ENCODE data around the gene CST5.

DNA sequence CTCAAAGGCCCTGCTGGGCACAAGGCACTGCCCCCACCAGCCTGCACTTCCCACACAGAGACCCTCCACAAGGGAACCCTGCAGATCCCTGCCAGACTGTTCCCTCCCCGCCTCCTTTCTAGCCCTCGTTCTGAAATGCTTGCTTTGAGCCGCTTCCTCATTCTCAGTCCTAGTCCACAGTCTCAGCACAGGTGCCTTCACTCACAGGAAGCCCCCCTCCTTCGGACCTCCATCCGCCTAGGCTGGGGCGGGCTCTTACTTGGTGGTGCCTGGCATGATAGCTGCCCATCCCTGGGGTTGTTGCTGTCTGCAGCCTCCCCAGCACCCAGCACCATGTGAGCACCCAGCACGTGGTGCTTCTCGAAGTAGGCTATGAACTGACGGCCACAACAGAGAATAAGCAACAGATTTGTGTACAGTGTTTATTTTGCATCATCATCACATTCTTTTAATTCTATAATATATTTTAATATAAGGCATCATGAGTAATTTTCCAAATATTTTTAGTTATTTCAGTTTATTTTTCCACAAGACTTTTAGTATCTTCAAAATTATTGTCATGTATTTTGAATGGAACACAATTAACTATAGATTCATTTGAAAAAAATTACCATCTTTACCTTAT is 12.3 kb downstream of the CST5 start:
- TF ChIP-seq CTCF (IDR thresholded peaks at IDR 0.05): no peak
- no peak for TF ChIP-seq EZH2 (IDR thresholded peaks at IDR 0.05)
- no peak for TF ChIP-seq EZH2phosphoT487 (IDR thresholded peaks at IDR 0.05)

All from neural progenitor cell (in vitro differentiated cells).